K562 (cell line): ENCODE results near the gene DDIT3. TPM values are rescaled to one million over a fixed set of nuclear protein-coding genes. Genes with fewer than 3 reads are reported as not detected.

Source experiments
- FOXJ3 ChIP-seq: sonication (generic); formaldehyde crosslinking; IDR thresholded peaks from 2 replicates; pipeline ENCODE4 v1.4.0; 2020; ENCODE audit warnings: mild to moderate bottlenecking, missing genetic modification reagents
- HOXB6 ChIP-seq: fragments of 250-450 bp; sonication (Bioruptor Pico); IDR thresholded peaks from 2 replicates; pipeline ENCODE4 v1.5.1; 2022; ENCODE audit warnings: mild to moderate bottlenecking, borderline replicate concordance
- MTA1 ChIP-seq: fragments of 450-650 bp; IDR thresholded peaks from 2 replicates; pipeline ENCODE4 v1.6.1; 2017; ENCODE audit warnings: borderline replicate concordance
- MXI1 ChIP-seq: IDR thresholded peaks from 2 replicates; pipeline ENCODE4 v1.6.1; 2011; ENCODE audit warnings: low read depth, mild to moderate bottlenecking, improper control_type of control experiment, low read length
- NBN ChIP-seq: fragments of 450-650 bp; IDR thresholded peaks from 2 replicates; pipeline ENCODE4 v1.6.1; 2016; ENCODE audit warnings: low read depth, mild to moderate bottlenecking
- PHF8 ChIP-seq: fragments of 200-600 bp; sonication (generic); IDR thresholded peaks from 2 replicates; pipeline ENCODE4 v1.6.1; 2012; ENCODE audit warnings: mixed run types, mild to moderate bottlenecking, inconsistent platforms, low read length, moderate library complexity, borderline replicate concordance
- POU5F1 ChIP-seq: fragments of 150-350 bp; IDR thresholded peaks from 2 replicates; pipeline ENCODE4 v1.6.1; 2014; ENCODE audit warnings: borderline replicate concordance, low read length, low read depth, mild to moderate bottlenecking; ENCODE audit not compliant: partially characterized antibody
- RFX1 ChIP-seq: fragments of 450-650 bp; IDR thresholded peaks from 2 replicates; pipeline ENCODE4 v1.6.1; 2016; ENCODE audit warnings: mild to moderate bottlenecking, moderate library complexity
- SMARCC2 ChIP-seq: fragments of 450-650 bp; IDR thresholded peaks from 2 replicates; pipeline ENCODE4 v1.6.1; 2017; ENCODE audit warnings: antibody characterized with exemption, moderate library complexity, mild to moderate bottlenecking, low read depth
- SRSF1 ChIP-seq: fragments of 200-400 bp; formaldehyde crosslinking; IDR thresholded peaks from 2 replicates; pipeline ENCODE4 v1.6.1; 2017; ENCODE audit warnings: mild to moderate bottlenecking, low read depth, low read length, moderate library complexity
- TBL1XR1 ChIP-seq, 2 experiments: IDR thresholded peaks; 2 replicates each; pipeline ENCODE4 v1.6.1; 2012; ENCODE audit warnings: improper control_type of control experiment in 2 of 2, low read length in 2 of 2, mild to moderate bottlenecking in 1 of 2
- TCF7L2 ChIP-seq: fragments of 150-350 bp; IDR thresholded peaks from 2 replicates; pipeline ENCODE4 v1.6.1; 2016; ENCODE audit warnings: low read depth, mild to moderate bottlenecking, low read length, moderate library complexity
- ZNF324 ChIP-seq: fragments of 250-450 bp; sonication (Bioruptor Pico); IDR thresholded peaks from 2 replicates; pipeline ENCODE4 v1.4.0; 2020; ENCODE audit warnings: mild to moderate bottlenecking
- ZNF384 ChIP-seq: IDR thresholded peaks from 2 replicates; pipeline ENCODE4 v1.6.1; 2012; ENCODE audit warnings: low read depth, low read length, improper control_type of control experiment
- polyA plus RNA-seq, 8 experiments: library from polyadenylated mRNA; depleted of rRNA in 4 of 8; stranded (reverse) in 5 of 8; unstranded in 3 of 8; fragments of >200 nt; fragmentation: Nextera tagmentation in 2 of 8; fragmentation: Illumina TruSeq in 1 of 8; extraction: Ambion mirVana in 2 of 8; extraction: Trizol in 1 of 8; gene quantifications; 2 replicates each; pipeline versions ENCODE4 v1.2.1 to v1.2.3, GENCODE V29; 2011 to 2014; ENCODE audit warnings: inconsistent platforms in 1 of 8, missing spikeins in 1 of 8
- total RNA-seq, 7 experiments: library from RNA; depleted of rRNA in 6 of 7; stranded (reverse); fragments of >200 nt in 6 of 7; fragmentation: Illumina TruSeq in 2 of 7; extraction: Trizol in 2 of 7; gene quantifications; 2 replicates each; pipeline versions ENCODE4 v1.2.1 to v1.2.3, GENCODE V29; 2011 to 2021; ENCODE audit warnings: low replicate concordance in 1 of 7
- TF ChIP-seq, protein P1 (sequence below): fragments of 200-800 bp; sonication (Bioruptor generic); IDR thresholded peaks from 2 replicates; pipeline ENCODE4 v1.6.1; 2017; ENCODE audit warnings: missing genetic modification characterization, missing compliant biosample characterization
- TF ChIP-seq, protein P2 (sequence below), 2 experiments: fragments of 450-650 bp; IDR thresholded peaks; 2 replicates each; pipeline ENCODE4 v1.6.1; 2018; ENCODE audit warnings: mild to moderate bottlenecking in 2 of 2, low read depth in 1 of 2; ENCODE audit not compliant: partially characterized antibody in 2 of 2
- TF ChIP-seq, protein P3 (sequence below): fragments of 450-650 bp; IDR thresholded peaks from 2 replicates; pipeline ENCODE4 v1.6.1; 2016; ENCODE audit warnings: missing biosample characterization, missing genetic modification characterization
- TF ChIP-seq, protein P4 (sequence below), 2 experiments: fragments of 450-650 bp; conservative IDR thresholded peaks; 2 replicates each; pipeline ENCODE4 v1.6.1; 2017; ENCODE audit warnings: mild to moderate bottlenecking in 2 of 2, moderate library complexity in 2 of 2
- TF ChIP-seq, protein P5 (sequence below): sonication (generic); formaldehyde crosslinking; IDR thresholded peaks from 2 replicates; pipeline ENCODE4 v1.8.1; 2023; ENCODE audit warnings: mild to moderate bottlenecking, missing genetic modification reagents

Gene DDIT3
- total and polyA plus RNA-seq, 9 of the 15 experiments (the other 6 are each of a cell fraction or from before 2014, with no cell fraction given) = 59.1 to 272 (median 89.9) TPM

DNA sequence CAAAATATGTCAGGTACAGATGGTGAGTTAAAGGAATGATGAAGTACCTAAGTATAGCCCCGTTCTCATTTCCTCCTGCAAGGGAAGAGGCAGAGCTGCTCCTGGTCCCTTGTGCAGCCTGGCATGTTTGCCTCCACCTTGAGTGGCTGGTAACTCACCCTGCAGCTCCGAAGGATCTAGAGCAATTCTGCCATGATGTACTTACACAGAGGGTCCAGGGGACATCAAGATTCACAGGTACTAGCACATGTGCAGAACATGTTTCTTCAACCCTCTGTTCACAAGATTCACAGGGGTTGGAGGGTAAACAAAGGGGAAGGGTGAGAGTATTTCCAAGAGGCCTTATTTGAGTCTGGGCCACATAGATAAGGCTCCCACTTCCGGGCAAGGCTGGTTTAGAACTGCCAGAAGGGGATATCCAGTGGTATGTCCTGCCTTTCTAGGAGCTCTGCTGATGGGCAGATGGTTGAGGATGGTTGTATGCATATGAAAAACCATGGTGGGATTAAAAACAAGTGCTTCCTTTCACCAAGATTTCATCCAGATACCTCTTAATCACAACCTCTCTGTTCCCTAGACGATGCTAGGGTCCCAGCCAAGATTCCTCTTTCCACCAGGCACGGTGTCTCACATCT lies 18.9 kb upstream of the DDIT3 start (continued):
- TF ChIP-seq, protein P1, sequence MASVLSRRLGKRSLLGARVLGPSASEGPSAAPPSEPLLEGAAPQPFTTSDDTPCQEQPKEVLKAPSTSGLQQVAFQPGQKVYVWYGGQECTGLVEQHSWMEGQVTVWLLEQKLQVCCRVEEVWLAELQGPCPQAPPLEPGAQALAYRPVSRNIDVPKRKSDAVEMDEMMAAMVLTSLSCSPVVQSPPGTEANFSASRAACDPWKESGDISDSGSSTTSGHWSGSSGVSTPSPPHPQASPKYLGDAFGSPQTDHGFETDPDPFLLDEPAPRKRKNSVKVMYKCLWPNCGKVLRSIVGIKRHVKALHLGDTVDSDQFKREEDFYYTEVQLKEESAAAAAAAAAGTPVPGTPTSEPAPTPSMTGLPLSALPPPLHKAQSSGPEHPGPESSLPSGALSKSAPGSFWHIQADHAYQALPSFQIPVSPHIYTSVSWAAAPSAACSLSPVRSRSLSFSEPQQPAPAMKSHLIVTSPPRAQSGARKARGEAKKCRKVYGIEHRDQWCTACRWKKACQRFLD (CRISPR knock-in tag) = no peak; the same call in 1 of the 2 replicates
- TF ChIP-seq ZNF384 (no peak), ZNF324 (peak; percentile 79), SRSF1 (no peak), TBL1XR1 (IDR thresholded peaks at IDR 0.05; ENCODE audit: low read length in 2 of 2) (peak in 1 of 2 experiments; percentile 83; a peak in 3 of 4 replicates), PHF8 (no peak), HOXB6 (CRISPR knock-in tag) (no peak), MTA1 (peak; percentile 74; the same call in 1 of the 2 replicates), MXI1 (no peak), TCF7L2 (no peak), RFX1 (no peak), FOXJ3 (CRISPR knock-in tag) (no peak), NBN (peak; percentile 96), POU5F1 (no peak), SMARCC2 (peak; percentile 87)
- TF ChIP-seq, protein P2, sequence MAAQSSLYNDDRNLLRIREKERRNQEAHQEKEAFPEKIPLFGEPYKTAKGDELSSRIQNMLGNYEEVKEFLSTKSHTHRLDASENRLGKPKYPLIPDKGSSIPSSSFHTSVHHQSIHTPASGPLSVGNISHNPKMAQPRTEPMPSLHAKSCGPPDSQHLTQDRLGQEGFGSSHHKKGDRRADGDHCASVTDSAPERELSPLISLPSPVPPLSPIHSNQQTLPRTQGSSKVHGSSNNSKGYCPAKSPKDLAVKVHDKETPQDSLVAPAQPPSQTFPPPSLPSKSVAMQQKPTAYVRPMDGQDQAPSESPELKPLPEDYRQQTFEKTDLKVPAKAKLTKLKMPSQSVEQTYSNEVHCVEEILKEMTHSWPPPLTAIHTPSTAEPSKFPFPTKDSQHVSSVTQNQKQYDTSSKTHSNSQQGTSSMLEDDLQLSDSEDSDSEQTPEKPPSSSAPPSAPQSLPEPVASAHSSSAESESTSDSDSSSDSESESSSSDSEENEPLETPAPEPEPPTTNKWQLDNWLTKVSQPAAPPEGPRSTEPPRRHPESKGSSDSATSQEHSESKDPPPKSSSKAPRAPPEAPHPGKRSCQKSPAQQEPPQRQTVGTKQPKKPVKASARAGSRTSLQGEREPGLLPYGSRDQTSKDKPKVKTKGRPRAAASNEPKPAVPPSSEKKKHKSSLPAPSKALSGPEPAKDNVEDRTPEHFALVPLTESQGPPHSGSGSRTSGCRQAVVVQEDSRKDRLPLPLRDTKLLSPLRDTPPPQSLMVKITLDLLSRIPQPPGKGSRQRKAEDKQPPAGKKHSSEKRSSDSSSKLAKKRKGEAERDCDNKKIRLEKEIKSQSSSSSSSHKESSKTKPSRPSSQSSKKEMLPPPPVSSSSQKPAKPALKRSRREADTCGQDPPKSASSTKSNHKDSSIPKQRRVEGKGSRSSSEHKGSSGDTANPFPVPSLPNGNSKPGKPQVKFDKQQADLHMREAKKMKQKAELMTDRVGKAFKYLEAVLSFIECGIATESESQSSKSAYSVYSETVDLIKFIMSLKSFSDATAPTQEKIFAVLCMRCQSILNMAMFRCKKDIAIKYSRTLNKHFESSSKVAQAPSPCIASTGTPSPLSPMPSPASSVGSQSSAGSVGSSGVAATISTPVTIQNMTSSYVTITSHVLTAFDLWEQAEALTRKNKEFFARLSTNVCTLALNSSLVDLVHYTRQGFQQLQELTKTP (IDR thresholded peaks at IDR 0.05; ENCODE audit: low read depth in 1 of 2, partially characterized antibody in 2 of 2) = peak; percentile 36 to 84
- TF ChIP-seq, protein P3, sequence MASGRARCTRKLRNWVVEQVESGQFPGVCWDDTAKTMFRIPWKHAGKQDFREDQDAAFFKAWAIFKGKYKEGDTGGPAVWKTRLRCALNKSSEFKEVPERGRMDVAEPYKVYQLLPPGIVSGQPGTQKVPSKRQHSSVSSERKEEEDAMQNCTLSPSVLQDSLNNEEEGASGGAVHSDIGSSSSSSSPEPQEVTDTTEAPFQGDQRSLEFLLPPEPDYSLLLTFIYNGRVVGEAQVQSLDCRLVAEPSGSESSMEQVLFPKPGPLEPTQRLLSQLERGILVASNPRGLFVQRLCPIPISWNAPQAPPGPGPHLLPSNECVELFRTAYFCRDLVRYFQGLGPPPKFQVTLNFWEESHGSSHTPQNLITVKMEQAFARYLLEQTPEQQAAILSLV = no peak
- TF ChIP-seq, protein P4, sequence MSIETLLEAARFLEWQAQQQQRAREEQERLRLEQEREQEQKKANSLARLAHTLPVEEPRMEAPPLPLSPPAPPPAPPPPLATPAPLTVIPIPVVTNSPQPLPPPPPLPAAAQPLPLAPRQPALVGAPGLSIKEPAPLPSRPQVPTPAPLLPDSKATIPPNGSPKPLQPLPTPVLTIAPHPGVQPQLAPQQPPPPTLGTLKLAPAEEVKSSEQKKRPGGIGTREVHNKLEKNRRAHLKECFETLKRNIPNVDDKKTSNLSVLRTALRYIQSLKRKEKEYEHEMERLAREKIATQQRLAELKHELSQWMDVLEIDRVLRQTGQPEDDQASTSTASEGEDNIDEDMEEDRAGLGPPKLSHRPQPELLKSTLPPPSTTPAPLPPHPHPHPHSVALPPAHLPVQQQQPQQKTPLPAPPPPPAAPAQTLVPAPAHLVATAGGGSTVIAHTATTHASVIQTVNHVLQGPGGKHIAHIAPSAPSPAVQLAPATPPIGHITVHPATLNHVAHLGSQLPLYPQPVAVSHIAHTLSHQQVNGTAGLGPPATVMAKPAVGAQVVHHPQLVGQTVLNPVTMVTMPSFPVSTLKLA (conservative IDR thresholded peaks at IDR 0.05) = peak; percentile 68 to 88
- TF ChIP-seq, protein P5, sequence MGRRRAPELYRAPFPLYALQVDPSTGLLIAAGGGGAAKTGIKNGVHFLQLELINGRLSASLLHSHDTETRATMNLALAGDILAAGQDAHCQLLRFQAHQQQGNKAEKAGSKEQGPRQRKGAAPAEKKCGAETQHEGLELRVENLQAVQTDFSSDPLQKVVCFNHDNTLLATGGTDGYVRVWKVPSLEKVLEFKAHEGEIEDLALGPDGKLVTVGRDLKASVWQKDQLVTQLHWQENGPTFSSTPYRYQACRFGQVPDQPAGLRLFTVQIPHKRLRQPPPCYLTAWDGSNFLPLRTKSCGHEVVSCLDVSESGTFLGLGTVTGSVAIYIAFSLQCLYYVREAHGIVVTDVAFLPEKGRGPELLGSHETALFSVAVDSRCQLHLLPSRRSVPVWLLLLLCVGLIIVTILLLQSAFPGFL (CRISPR knock-in tag) = no peak
